ENCODE results near the gene GFM2.
"Not testable (repeated sequence)": the region's sequence is repeated elsewhere in the genome, so short reads cannot be mapped to it uniquely, and the experiment has no call there.

GFM2 gene

DNA sequence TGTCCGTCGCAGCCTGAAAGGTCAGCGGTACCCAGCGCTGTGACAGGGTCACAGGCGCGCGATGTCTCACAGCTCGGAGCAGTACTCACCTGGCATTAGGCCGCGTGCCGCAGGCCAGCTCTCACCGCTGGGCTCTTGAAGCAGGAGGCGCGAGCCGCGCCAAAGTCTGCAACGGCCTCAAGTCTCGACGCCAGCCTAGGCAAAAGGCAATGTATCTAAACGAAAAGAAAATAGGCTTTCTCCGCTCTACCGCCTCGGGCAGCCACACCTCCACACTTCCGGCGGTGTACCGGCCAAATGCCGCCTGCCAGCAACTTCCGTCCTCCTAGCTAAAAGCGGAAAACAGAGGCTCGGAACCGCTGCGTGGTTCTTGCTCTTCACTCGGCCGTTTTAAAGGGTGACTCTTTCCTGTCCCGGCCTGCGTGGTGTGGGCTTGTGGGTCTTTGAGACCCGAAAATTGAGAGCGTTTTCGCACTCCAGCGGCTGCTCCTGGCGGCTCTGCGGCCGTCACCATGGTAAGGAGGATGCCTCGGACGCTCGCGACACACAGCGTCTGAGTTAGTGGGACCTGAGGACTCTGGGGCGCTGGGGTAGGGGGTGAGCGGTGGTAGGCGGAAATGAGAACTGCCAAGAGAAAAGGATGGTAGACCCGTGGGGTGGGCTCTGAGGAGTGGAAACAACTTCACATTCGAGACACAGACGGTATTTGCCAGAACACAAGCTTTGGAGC is at the start of gene GFM2, which contains the start of gene NSA2:
TSS of gene GFM2 (minus strand) at position 269 of the 730 bp plus-strand sequence. CDS start 3,375 bp downstream, outside the sequence.
TSS of gene NSA2 (plus strand) at position 401 of the 730 bp plus-strand sequence. CDS start at position 513, 112 bp downstream.
- DNase-seq: peak; percentile 74

DNA sequence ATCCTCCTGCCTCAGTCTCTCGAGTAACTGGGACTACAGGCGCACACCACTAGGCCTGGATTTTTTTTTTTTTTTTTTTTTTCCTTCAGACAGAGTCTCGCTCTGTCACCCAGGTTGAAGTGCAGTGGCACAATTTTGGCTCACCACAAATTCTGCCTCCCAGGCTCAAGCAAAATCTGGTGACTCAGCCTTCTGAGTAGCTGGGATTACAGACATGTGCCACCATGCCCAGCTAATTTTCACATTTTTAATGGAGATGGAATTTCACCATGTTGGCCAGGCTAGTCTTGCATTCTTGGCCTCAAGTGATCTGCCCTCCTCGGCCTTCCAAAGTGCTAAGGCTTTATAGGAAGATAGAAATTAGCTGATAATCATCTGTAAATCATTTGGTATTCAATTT is 44.0 kb upstream of the GFM2 start:
- no peak for DNase-seq

DNA sequence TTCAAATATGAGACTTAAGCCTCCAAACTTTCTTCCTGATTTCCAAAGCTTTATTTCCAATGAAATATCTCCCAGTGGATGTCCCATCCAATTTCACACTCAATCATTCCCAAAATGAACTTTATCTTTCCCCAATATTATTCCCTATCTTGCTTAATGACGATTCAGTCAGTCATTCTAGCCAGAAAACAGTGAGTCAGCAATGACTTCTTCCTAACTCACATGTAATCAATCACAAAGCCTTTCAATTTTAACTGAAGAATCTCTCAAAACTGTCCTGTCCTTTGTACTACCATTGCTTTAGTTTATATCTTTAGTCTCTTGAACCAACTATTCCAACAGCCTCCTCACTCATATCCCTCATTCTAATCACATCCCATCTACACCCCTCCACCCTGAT is 35.0 kb upstream of the GFM2 start:
- no peak for DNase-seq

- DNase-seq: no peak
These were observed 34.3 kb upstream of the GFM2 start for GRCh38 chr5:74801197-74801596.

- DNase-seq: no peak
These were observed 32.3 kb upstream of the GFM2 start for GRCh38 chr5:74798977-74799911.

- DNase-seq: not testable (repeated sequence)
These were observed 24.8 kb upstream of the GFM2 start for GRCh38 chr5:74791669-74792068.

GRCh38 chr5:74787424-74787823 is 20.5 kb upstream of the GFM2 start:
- no peak for DNase-seq

DNA sequence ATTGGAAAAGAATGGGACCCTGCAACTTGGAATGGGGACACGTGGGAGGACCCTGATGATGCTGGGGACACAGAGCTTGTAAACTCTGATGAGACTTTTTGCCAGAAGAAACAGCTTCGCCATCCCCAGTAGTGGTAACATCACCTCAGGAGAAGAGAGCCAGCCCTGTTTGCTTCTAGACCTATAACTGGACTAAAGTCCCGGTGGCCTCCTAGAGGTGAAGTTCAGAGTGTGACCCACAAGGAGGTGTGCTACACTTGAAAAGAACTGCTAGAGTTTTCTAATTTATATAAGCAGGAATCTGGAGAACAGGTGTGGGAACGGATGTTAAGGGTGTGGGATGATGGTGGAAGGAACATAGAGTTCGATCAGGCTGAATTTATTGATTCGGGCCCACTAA is 19.9 kb upstream of the GFM2 start:
- DNase-seq: no peak

DNA sequence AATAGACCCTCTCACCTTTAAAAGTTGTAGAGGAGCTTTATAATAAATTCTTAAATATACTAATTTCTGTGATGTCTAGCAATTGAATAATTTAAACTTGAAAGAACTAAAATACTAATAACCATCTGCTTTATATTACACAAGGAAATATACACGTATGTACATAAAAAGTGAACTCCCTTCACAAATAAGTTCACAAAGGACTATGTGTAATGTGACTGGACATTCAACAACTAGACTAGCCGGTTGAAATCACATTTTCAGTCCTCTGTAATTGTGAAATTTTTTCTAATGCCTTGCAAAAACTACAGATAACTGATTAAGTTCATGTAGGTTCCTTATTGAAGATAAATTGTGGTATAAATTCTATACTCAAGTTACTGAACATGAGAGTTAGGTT is 11.7 kb upstream of the GFM2 start:
- no peak for DNase-seq

GRCh38 chr5:74772359-74772758 is 5.4 kb upstream of the GFM2 start:
- DNase-seq: no peak

GRCh38 chr5:74767579-74767913 is 629 bp upstream of the GFM2 start:
- DNase-seq: no peak

- peak; percentile 11 for DNase-seq
These were observed 484 bp downstream of the GFM2 start for GRCh38 chr5:74766418-74766848.

GRCh38 chr5:74765929-74766328 is 988 bp downstream of the GFM2 start:
- DNase-seq: no peak

GRCh38 chr5:74765201-74765600 is 1.7 kb downstream of the GFM2 start:
- DNase-seq: no peak

DNA sequence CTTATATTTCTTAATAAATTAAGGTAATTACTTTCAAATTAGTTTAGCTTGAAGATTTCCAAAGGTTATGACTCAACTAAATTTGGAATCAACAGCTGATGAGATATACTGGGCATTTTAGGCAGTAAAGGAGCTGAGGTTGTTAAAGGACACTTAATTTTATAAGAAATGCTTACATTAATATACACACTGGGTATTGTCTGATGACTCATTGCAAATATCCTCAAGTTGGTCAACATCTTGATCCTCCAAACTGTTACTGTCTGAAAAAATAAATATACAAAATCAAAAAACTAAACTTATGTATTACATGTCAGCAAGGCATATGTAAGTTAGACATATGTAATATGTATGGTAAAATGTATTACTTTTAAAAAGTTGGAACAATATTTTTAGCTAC is 3.4 kb downstream of the GFM2 start:
- no peak for DNase-seq

GRCh38 chr5:74762599-74762998 is 4.3 kb downstream of the GFM2 start:
- DNase-seq: no peak

- no peak for DNase-seq
These were observed 5.7 kb downstream of the GFM2 start for GRCh38 chr5:74761241-74761640.

DNA sequence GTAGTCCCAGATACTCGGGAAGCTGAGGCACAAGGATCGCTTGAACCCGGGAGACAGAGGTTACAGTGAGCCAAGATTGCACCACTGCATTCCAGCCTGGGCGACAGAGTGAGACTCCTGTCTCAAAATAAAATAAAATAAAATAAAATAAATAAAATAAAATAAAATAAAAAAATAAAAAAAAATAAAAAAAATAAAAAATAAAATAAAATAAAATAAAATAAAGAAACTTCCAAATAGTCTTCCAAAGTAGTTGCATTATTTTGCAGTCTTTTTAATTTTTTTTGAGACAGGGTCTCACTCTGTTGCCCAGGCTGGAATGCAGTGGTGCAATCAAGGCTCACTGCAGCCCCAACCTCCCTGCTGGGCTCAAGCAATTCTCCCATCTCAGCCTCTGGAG is 18.2 kb downstream of the GFM2 start:
- not testable (repeated sequence) for DNase-seq

GRCh38 chr5:74738406-74738805 is 28.5 kb downstream of the GFM2 start:
- DNase-seq: no peak

GRCh38 chr5:74736759-74737158 is 30.2 kb downstream of the GFM2 start:
- DNase-seq: no peak

GRCh38 chr5:74725331-74725730 is 41.6 kb downstream of the GFM2 start:
- no peak for DNase-seq

GRCh38 chr5:74722271-74722670 is 44.6 kb downstream of the GFM2 start:
- no peak for DNase-seq

DNA sequence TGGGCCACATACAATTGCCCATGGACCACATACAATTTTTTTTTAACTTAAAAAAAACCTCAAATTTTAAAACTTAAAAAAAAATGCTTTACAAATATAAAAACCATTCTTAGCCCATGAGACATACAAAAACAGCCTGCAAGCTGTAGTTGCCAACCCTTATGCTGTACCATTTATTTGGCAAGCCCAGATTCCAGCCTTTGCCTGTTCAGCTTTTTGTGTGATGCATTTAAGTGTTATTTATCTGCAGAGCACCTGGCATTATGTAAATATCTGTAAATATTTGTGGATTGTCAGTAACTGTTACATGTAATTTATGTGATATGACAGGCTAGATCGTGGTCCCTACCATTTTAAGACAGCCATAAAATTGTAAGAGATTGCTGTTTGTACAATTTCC is 49.3 kb downstream of the GFM2 start:
- DNase-seq: no peak

DNA sequence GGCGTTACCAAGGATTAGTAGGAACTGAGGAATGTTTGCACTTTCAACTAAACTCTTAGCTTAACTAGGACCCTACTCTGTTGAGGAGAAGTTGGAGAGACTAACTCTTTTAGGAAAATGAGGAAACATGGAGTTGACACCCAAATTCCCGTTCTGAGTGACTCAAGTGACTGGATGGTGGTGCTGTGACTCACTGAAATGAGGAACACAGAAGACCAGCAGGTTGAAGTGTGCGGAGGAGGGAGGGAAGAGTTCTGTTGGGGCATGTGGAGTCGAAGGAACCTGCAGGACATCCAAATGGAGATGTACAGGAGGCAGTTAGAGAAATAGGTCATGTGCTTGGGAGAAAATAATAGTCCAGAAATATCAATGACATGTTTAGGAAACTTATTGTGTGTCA is 73.7 kb downstream of the GFM2 start:
- no peak for DNase-seq
